Omental fat pad (tissue), 4 donors: Measurements from ENCODE around the gene FUT4. TPM values are rescaled to one million over a fixed set of nuclear protein-coding genes. Genes with fewer than 3 reads are reported as not detected.
A peak's percentile ranks its signal among the peaks of the same experiment; 100 is the strongest.
"Not testable (repeated sequence)": the region's sequence is repeated elsewhere in the genome, so short reads cannot be mapped to it uniquely, and the experiment has no call there.

Source experiments
- ATAC-seq: fragments of 150-250 bp; one replicate; pipeline ENCODE4 v1.9.1; 2016; ENCODE audit warnings: mild to moderate bottlenecking, moderate library complexity; ENCODE audit not compliant: low FRiP score
- DNase-seq: peaks from one replicate; pipeline ENCODE4 v3.0.0-alpha.2; 2019; ENCODE audit warnings: low spot score
- total RNA-seq, 4 donors: library from RNA; depleted of rRNA; stranded (reverse); fragments of >200 nt; gene quantifications; one replicate each; pipeline ENCODE4 v1.1.0, GENCODE V29; 2016
- TF ChIP-seq, protein P1 (sequence below), 3 donors: fragments of 450-650 bp; IDR thresholded peaks; one replicate each; pipeline ENCODE4 v1.5.1; 2016 to 2017; ENCODE audit warnings: antibody characterized with exemption in 3 of 3, mild to moderate bottlenecking in 3 of 3, moderate library complexity in 2 of 3

Gene FUT4
- total RNA-seq, 4 donors from 2014 or later, result 4.2 to 7.4 (median 6.9) TPM

GRCh38 chr11:94563848-94564467 lies 20.2 kb downstream of the FUT4 start:
- DNase-seq, result no peak
- TF ChIP-seq, protein P1, sequence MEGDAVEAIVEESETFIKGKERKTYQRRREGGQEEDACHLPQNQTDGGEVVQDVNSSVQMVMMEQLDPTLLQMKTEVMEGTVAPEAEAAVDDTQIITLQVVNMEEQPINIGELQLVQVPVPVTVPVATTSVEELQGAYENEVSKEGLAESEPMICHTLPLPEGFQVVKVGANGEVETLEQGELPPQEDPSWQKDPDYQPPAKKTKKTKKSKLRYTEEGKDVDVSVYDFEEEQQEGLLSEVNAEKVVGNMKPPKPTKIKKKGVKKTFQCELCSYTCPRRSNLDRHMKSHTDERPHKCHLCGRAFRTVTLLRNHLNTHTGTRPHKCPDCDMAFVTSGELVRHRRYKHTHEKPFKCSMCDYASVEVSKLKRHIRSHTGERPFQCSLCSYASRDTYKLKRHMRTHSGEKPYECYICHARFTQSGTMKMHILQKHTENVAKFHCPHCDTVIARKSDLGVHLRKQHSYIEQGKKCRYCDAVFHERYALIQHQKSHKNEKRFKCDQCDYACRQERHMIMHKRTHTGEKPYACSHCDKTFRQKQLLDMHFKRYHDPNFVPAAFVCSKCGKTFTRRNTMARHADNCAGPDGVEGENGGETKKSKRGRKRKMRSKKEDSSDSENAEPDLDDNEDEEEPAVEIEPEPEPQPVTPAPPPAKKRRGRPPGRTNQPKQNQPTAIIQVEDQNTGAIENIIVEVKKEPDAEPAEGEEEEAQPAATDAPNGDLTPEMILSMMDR (IDR thresholded peaks at IDR 0.05), result no peak
- no peak for ATAC-seq

- TF ChIP-seq, protein P1 (IDR thresholded peaks at IDR 0.05), result no peak
- ATAC-seq (no peak), DNase-seq (no peak)
These were observed 23.5 kb downstream of the FUT4 start, which contains the start of gene PIWIL4 for GRCh38 chr11:94567181-94567670. Gene PIWIL4 (plus strand): TSS chr11:94567368. CDS start chr11:94567519, 151 bp downstream.

DNA sequence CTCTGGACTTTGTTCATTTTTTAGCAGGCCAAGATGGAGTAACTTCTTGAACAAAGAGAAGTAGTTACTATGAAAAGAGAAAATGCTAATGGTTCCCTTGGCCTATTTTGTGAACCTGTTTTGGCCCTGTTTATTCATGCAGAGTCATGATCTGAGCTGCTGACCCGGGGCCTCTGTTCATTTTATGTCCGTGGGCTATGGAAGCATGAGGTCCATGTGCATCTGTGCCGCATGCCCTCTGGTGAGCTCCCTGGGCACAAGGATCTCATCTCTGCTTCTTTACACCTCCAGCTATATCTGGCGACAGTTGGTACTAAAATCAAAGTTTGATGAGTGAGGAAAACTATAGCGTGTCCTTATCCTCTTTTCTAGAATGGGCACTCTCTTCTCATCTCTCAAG lies 24.5 kb downstream of the FUT4 start:
- ATAC-seq (no peak), DNase-seq (no peak)
- TF ChIP-seq, protein P1 (IDR thresholded peaks at IDR 0.05), result no peak

GRCh38 chr11:94568717-94569116 lies 25.0 kb downstream of the FUT4 start:
- no peak for DNase-seq
- TF ChIP-seq, protein P1 (IDR thresholded peaks at IDR 0.05), result no peak
- ATAC-seq, result no peak

- not testable (repeated sequence) for ATAC-seq, DNase-seq
These were observed 29.3 kb downstream of the FUT4 start for GRCh38 chr11:94572975-94573374.

DNA sequence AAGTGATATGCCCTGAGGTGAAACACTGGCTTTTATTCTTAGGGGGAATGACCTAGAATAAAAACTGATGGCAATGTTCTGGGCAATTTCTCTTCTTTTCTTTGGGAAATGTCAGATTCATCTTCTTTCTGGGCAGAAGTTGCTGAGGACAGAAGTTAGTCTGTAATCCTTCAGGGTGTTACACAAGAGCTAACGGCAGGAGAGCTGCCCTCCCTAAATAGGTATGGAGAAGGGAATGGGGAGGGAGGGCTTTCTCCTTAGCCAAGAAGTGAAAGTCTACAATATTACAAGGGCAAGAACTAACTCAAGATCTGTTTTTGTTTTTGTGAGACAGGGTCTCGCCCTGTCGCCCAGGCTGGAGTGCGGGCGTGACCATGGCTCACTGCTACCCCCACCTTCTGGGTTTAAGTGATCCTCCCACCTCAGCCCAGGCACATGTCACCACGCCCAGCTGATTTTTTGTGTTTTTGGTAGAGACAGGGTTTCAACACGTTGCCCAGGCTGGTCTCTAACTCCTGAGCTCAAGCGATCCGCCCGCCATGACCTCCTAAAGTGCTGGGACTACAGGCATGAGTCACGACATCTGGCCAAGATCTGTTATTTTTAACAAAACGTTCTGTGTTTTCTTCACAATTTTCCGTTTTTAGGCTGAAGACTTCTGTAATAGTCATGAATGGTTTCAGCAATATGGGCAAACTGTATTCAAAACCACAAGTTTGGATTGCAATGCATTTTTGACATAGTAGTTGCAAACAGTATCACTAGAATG lies 30.7 kb downstream of the FUT4 start:
- TF ChIP-seq, protein P1 (IDR thresholded peaks at IDR 0.05), result no peak
- ATAC-seq, result peak; percentile 87
- DNase-seq, result no peak

GRCh38 chr11:94576306-94576705 lies 32.6 kb downstream of the FUT4 start:
- DNase-seq (no peak), ATAC-seq (no peak)
- TF ChIP-seq, protein P1 (IDR thresholded peaks at IDR 0.05), result no peak
